ENCODE results near the gene RASIP1.

DNA sequence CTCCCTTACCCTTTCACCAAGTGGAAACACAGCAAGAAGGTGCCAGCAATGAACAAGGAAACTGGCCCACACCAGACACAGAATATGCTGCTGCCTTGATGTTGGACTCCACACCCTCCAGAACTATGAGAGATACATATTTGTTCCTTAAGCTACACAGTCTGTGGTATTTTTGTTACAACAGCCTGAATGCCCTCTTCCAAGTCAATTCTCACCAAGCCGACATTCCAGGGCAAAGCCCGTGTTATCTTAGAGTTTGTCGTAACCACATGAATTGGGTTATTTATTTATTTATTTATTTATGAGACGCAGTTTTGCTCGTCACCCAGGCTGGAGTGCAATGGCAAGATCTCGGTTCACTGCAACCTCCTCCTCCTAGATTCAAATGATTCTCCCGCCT, 29.9 kb upstream of the RASIP1 start:
- no peak for TF ChIP-seq POLR2A (IDR thresholded peaks at IDR 0.05)
- TF ChIP-seq POLR2AphosphoS5 (IDR thresholded peaks at IDR 0.05), result no peak
- TF ChIP-seq, protein P1, sequence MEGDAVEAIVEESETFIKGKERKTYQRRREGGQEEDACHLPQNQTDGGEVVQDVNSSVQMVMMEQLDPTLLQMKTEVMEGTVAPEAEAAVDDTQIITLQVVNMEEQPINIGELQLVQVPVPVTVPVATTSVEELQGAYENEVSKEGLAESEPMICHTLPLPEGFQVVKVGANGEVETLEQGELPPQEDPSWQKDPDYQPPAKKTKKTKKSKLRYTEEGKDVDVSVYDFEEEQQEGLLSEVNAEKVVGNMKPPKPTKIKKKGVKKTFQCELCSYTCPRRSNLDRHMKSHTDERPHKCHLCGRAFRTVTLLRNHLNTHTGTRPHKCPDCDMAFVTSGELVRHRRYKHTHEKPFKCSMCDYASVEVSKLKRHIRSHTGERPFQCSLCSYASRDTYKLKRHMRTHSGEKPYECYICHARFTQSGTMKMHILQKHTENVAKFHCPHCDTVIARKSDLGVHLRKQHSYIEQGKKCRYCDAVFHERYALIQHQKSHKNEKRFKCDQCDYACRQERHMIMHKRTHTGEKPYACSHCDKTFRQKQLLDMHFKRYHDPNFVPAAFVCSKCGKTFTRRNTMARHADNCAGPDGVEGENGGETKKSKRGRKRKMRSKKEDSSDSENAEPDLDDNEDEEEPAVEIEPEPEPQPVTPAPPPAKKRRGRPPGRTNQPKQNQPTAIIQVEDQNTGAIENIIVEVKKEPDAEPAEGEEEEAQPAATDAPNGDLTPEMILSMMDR (IDR thresholded peaks at IDR 0.05), result no peak

All from transverse colon (tissue), 4 donors.